Jurkat, Clone E6-1 (cell line): ENCODE measurements around the gene SLC39A3.

Experiments
- DNase-seq: peaks from one replicate; pipeline ENCODE4 v3.0.0-alpha.2; 2011; ENCODE audit warnings: low read depth, low spot score
- H3K4me3 ChIP-seq: 2 replicates; pipeline ENCODE4 v1.5.1; 2011; ENCODE audit warnings: mild to moderate bottlenecking, low read length, control low read depth, moderate library complexity

SLC39A3 gene

GRCh38 chr19:2690856-2691255 lies 49.0 kb downstream of the SLC39A3 start:
- H3K4me3 ChIP-seq: no peak overlapping the region
- no peak for DNase-seq

GRCh38 chr19:2686360-2686759 lies 53.5 kb downstream of the SLC39A3 start:
- H3K4me3 ChIP-seq: no peak overlapping the region
- DNase-seq: no peak

- no peak for DNase-seq
- H3K4me3 ChIP-seq: no peak overlapping the region
Observed at GRCh38 chr19:2685204-2685704, 54.6 kb downstream of the SLC39A3 start.

GRCh38 chr19:2683430-2684003 lies 56.3 kb downstream of the SLC39A3 start:
- no peak for DNase-seq
- no peak overlapping the region for H3K4me3 ChIP-seq
